Activated CD8-positive, alpha-beta memory T cell treated with anti-CD3 and anti-CD28 coated beads for 1 hour (primary cell): ENCODE data around the gene TH.
"Not testable (repeated sequence)": the region's sequence is repeated elsewhere in the genome, so short reads cannot be mapped to it uniquely, and the experiment has no call there.

Experiments
- DNase-seq, 2 donors: peaks; one replicate each; pipeline ENCODE4 v3.0.0-alpha.2; 2020; ENCODE audit warnings: low read depth in 1 of 2; ENCODE audit errors: extremely low read depth in 1 of 2

Gene TH

DNA sequence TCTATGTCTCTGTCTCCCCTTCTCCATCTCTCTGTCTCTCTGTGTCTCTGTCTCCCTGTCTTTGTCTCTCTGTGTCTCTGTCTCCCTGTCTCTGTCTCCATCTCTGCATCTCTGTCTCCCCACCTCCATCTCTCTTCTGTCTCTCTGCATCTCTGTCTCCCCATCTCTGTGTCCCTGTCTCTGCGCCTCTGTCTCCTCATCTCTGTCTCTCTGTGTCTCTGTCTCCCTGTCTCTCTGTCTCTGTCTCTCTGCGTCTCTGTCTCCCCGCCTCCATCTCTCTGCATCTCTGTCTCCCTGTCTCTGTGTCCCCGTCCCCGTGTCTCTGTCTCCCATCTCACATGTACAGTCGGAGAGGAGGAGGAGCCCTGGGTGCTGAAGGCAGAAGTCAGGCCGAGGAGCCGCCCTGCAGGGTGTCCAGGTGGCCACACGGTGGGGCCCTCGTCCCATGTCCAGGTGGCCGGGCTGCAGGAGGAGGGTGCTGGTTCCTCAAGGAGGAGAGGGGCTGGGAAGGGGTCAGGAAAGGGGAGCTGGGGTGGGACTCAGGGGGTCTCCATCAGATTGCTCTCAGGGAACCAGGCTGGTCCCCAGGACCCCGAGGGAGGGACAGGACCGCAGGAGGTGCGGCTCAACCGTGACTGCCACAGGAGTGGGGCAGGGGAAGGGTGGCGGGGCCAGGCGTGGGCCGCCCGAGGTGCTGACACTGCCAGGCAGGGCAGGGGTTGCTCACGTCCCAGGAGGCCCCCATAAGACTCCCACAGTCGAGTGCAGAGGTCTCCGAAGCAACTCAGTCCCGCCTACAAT is 25.6 kb upstream of the TH start:
- DNase-seq: peak; percentile 27 to 46

DNA sequence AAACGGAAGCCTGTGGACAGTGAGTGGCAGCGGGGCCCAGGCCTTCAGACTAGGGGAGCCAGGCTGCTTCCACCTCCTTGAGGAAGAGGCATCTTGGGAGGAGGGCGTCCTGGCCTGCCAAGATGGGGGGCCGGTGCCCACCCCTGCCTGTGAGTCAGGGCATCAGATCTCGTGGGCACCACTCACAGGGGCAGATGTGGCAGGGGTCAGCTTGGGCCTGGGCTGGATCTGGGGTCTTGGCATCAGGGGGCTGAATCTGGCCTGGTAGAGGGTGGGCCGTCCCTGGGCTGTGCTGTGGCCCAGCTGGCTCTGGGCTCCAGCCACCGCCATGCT is 24.1 kb upstream of the TH start:
- DNase-seq: no peak

DNA sequence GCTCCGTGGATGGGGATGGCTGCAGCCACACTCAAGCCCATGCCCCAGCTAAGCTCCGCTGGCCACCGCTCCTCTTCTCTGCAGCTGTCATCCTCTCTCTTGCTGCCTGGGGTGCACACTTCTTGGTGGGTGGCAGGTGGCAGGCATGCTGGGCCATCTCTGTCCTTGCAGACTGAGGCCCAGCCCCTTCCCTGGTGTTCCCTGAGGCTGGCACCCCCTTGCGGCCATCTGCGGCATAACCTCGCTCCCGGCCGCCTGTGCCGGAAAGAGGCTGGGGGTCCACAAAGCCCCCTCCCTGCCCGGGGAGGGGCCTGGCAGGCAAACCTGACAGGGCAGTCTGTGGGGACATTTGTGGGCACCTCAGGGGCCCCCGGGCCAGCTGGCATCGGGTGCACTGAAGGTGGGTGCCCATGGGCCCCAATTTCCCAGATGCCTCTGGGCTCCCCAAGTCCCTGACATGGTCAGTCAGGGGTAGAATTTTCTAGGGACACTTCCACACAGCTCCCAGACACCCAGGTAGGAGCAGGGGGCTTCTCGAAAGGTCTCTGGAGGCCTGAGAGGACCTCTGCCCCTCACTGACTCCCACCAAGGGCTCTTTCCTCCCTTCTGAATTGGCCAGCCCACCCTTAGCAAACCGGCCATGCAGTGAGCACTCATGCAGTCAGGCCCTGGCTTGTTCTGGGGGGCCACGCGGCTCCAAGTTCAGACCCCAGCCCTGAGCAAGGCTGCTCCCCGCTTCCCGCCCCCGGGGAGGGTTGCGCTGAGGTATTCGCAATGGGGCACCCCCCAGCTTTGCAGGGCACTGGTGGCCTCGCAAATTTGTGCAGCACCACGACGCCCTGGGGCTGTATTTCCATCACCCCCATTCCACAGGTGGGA is 23.5 kb upstream of the TH start:
- peak in 1 of 2 donors; percentile 32 for DNase-seq

DNA sequence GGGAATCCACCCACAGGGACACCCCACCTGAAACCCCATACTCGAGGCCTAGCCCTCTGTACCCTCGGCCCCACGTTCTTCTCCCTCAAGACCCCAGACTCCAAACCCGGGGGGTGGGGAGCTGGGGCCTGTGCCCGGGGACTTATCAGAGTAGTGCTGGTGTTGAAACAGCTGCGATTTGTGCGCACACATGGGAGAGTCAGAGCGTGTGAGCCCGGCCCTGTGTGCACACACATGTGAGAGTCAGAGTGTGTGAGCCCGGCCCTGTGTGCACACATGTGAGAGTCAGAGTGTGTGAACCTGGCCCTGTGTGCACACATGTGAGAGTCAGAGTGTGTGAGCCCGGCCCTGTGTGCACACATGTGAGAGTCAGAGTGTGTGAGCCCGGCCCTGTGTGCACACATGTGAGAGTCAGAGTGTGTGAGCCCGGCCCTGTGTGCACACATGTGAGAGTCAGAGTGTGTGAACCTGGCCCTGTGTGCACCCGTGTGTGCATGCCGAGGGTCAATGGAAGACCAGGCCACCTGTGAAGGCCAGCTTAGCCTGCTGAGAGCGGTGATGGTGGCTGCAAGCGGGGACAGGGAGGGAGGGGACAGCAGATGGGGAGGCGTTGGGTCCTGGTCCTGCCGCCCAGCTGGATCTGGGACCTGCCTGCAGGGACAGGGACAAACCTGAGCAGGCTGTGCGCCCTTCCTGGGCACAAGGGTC is 22.4 kb upstream of the TH start:
- DNase-seq: not testable (repeated sequence)

DNA sequence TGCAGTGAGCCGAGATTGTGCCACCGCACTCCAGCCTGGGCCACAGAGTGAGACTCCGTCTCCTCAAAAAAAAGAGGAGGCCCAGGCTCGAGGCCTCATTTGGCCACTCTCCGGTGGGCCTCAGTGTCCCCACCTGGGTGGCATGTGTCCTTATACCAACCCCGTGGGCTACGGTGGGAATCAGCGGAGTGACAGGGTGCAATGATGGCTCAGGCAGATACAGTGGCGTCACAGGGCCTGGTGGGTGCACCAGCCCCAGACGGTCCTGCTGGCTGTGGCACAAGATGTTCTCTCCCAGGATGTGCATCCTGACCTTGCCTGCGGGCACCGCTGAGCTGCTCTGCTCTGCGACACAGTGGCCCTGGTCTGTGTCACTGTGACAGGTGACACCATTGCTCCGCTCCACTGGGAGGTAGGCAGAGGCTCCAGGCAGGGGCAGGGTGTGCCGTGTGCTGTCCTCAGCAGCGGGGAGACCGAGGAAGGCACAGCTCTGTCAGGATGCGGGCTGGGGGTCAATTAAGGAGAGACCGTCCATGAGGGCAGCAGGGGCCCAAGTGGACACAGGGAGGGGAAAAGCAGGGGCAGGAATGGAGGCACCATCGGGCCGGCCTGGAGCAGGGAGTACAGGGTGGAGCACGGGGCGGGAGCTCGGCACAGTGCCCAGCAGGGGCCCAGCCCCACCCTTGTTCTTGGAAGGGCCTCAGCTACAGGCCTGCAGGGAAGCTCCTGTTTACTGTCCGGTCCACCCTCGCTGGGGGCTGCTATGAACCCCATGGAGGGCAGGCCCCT is 21.7 kb upstream of the TH start:
- no peak for DNase-seq

DNA sequence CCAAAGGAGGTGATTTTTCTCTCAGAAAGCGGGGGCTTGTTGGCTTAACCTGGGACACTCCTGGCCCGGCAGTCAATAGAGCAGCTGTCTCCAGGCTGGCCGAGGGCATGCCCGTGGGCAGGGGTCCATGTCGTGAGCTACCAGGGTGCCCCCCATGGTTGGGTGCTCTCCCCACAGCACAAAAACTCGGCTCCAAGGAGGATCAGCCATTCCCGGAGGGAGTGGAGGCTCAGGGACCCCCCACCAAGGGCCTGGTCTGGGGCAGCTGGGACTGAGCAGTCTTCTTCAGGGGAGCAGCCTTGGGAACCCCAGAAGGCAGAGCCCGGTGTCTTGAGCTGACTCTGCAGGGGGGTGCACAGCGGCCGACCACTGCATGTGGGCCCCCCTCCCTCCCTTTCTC is 20.8 kb upstream of the TH start:
- no peak for DNase-seq

DNA sequence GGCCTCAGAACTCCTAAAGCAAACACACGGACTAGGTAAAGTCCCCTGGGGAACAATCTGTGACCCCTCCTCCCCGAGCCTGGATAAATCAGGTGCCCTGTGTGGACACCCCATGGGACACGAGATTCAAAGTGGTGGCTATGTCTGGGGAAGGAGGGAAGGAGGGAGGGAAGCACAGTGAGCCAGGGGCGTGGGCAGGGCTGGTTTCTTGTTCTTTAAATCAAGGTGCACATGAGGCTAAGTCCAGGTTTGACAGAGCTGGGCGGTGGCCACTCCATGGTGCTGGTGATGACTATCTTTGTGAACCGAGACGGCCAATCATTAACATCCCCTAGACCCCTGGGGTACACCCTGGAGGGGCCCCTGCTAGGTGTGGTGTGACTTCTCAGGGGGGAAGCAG is 20.3 kb upstream of the TH start:
- DNase-seq: no peak

DNA sequence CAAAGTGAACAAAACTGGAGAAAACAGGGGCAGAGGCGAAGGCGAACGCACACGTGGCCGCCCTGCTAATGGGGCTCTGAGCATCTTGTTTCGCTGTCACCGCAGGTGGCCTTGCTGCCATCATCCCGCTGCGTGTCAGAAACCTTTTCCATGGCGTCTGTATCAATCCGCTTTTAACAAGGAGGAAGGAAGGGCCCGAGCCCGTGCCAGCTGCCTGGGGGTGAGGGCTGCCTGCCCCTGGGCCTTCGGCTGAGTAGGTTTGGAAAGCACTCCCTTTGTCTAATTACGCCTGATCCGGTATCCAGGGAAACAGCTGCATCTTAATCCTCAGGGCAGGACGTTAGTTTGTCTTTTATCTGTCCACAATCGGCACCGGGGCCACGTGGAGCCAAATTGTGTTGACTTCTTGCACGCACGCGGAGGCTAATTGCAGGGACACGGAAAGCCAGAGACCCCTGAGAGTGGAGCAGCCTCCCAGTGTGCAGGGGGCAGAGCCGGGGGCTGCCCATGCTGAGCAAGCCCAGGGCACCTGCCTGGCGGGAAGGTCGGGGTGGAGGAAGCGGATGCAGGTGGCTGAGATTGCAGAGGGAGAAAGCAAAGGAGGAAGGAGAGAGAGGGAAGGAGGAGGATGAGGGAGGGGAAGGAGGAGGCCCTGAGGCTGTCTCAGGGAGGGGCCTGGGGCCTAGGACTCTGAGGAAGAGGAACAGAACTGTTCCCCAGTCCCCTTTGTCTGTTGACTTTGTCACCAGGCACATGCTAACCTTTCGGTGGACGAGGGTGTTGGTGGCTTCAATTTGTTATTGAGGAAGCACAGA is 19.2 kb upstream of the TH start:
- no peak for DNase-seq

DNA sequence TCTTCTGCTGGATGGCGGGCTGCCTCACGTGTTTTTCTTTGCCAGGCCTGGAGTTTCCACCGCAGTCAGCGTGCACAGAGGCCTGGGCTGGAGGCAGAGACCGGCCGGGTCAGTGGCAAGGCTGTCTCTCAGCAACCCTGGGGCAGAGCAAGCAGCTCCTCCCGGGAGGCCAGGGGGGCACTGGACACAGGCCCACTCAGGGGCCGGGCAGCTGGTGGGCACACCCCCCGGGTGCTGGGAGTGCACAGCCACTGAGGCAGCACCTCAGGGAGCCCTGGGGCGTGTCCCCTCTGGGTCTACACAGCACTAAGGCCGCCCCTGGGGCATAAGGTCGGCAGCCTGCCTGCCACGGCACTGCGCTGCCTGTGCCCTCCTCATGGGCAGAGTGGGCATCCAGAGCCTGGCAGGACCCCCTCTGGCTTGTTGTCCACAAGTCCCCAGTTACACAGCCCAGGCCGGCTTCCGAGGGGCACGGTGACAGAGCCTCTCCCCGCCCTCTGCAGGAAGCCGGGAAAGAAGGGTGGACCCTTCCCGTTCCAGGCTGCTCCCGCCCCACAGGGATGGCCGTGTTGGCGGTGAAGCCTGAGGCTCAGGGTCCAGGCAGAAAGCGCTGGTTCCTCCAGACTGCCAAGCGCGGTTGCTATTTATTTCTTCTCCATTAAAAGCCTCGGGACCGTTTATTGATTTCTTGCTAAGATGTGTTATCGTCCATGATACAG is 18.5 kb upstream of the TH start:
- DNase-seq: no peak

DNA sequence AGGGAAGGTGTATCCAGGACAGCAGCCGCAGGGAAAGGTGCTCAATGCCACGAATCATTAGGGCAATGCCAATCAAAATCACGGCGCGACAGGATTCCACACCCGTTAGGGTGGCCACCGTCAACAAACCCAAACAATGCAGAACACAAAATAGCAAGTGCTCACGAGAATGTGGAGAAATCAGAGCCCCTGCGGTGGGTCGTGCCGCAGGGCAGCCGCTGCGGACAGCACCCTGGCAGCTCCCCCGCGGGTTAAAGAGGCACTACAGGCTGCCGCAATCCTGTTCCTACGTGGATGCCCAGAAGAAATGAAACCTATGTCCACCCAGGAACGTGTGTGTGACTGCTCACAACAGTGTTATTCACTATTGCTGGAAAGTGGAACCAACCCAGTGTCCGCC is 17.1 kb upstream of the TH start:
- no peak for DNase-seq

DNA sequence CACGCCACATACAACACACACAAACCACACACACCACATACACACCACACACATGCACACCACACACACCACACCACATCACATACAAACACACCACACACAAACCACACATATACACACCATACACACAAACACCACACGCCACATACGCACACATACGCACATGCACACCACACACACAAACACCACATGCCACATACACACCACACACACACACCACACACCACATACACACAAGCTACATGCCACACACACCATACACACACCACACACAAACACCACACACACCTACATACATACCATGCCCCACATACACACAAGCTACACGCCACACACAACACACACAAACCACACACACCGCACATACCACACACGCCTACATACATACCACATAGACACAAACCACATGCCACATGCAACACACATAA is 15.7 kb upstream of the TH start:
- no peak for DNase-seq

DNA sequence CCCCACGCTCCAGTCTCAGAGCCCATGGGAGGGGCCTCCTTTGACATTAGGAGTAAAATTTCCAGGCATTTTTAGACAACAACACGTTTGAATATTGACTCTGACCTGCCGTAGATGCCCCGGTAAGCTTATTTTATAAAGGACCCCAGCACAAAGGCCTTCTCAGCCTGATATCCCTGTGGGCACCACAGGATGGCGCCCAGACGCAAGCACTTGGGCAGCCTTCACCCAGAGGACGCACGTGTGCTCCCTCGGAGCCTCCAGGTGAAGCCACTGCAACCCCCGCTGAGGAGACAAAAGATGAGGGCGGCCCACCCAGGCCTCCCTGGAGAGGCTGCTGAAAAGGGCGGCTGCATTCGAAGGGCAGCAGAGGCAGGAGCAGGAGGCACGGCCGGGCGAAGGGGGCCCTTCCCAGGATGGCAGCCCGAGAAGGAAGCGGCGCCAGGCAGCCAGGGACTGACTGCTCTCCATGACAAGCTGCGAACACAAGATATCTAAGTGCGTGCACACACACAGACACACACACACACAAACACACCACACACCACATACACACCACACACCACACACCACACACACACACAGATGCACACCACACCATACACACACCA is 15.2 kb upstream of the TH start:
- DNase-seq: peak in 1 of 2 donors; percentile 27

DNA sequence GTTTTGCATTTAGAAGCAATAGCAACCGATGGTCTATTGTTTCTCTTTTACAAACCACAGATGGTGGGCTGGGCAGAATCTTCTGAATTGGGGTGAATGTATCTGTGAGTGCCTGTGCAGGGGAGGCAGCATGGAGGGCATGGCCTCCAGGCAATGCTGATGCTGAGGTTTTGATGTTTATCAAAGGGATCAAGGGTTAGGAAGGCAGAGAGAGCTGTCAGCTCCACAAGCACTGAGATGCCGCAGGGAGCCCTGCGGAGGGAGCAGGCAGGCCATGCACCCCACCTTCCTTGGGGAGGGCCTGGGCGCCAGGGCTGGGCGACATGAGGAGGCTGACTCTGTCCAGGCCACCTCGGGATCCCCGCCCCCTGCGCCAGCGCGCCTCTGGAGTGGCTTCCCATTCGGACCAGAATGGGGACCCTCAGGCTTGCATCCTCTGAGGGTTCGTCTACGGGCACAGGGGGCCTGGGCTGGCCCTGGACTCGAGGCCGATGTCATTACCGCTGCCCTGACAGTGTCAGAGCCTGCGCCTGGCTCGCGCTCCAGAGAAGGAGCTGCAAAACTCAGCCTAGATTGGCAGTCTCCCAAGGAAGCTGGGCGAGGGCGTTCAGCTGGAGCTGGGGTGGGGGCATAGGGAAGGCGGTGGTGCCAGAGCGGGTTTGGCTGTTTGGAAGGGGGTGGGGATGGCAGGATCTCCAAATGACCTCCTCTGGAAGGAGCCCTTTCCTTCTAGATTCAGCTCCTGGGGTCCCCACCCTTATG is 13.9 kb upstream of the TH start:
- no peak for DNase-seq

DNA sequence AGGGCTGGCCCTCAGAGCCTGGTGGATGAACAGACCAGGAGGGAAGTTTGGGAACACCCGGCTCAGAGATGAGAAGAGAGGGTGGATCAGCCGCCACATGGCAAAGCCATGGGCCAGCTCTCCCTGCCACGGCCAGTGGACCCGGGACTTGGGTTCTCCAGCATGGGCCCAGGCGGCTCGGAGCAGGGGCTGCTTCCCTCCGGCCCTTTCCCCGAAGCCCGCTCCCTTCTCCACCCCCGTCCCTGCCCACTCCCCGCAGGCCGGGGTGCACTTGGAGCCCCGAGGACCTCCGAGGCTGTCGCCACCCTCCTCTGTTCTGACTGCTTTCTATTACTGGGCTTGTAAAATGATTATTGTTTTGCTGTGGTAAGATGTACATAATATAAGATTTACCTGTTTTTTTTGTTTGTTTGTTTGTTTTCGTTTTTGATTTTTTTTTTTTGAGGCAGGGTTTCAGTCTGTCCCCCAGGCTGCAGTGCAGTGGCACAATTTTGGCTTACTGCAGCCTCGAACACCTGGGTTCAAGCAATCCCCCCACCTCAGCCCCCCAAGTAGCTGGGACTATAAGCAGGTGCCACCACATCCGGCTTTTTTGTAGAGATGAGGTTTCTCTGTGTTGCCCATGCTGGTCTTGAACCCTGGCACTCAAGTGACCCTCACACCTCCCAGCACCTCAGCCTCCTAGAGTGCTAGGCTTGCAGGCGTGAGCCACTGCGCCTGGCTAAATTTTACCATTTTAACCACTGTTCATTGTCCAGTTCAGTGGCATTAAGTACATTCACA is 11.3 kb upstream of the TH start:
- DNase-seq: no peak

DNA sequence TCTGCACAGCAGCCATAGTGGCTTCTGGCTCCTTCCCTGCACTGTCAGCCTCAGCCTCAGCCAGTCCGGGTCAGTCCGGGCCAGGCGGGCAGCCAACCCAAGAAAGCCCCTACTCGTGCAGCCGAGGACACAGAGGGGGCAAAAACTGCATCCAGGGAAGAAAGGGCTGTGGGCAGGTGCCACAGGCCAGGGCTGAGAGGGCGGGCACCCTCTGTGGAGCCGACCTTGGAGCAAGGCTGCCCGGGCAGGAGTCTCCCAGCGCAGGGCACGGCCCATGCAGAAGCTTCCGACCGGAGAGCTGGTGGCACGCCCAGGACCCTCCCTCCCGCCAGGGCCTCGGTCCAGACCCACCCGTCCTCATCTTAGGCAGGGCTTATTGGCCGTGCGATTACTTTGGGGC is 10.5 kb upstream of the TH start:
- no peak for DNase-seq

DNA sequence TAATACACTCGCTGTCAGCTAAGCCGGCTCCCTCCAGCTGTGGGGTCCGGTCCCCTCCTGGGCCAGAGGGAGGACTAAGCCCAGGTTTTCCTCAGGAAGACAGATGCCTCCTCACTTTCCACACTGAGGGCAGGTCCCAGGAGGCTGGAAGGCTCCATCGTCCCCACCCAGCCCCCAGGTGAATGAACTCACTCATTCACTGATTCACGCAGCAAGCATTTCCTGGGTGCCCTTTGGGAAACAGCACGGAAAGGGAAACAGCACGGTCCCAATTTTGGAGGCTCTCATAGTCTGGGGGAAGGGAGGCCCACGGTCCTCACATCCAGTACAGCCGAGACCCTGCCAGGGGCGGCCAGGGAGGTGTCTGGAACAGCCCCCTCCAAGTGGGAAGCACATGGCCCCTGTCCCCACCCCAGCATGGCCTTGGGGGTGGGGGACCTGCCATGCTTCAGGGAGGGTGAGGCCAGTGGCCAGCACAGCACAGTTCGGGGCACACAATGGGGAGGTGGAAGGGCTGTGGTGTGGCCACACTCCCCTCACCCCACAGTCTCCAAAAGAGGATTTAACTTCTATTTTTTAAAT is 9.3 kb upstream of the TH start:
- no peak for DNase-seq

DNA sequence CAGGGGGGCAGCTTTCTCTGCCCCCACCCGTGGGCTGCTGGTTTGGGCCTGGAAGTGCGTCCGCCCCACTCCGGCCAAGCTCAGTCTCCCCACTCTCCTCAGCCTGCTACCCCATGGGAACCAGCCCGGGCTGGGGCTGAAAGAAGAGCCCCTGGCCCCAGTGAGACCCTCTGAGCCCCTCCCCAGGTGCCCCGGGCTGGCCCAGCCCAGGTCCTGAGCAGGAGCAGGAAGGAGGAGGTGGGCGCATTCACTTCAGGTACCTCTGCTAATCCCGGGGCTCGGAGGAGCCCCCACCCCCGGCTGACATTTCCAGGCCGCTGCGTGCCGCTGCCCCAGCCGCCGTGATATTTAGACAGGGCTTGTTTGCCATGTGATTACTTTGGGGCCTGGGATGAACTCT is 8.7 kb upstream of the TH start:
- no peak for DNase-seq
